Caco-2 (cell line): ENCODE measurements around the gene VSX1. TPM values are rescaled to one million over a fixed set of nuclear protein-coding genes. Genes with fewer than 3 reads are reported as not detected.
A peak's percentile ranks its signal among the peaks of the same experiment; 100 is the strongest.

Experiments
- BruUV-seq: library from RNA; stranded (reverse); fragments of 400-500 nt; replicated peaks from 2 replicates; lab custom pipeline; 2021; lab: Mats Ljungman, UMichigan
- CTCF ChIA-PET: fragments of 300-600 bp; sonication (Branson Sonifier 250); formaldehyde crosslinking; loops from one replicate; lab custom pipeline; 2022; ENCODE audit warnings: antibody characterized with exemption; lab: Charles Lee
- POLR2A ChIA-PET: fragments of 300-600 bp; sonication (Branson Sonifier 250); formaldehyde crosslinking; loops from one replicate; lab custom pipeline; 2022; ENCODE audit warnings: antibody characterized with exemption; lab: Charles Lee
- DNase-seq, 2 experiments: peaks; one replicate each; pipeline versions ENCODE4 v3.0.0 to v3.0.0-alpha.2; 2020 to 2022
- H3K27me3 ChIP-seq: replicated peaks from 2 replicates; pipeline ENCODE4 v1.6.0; 2011; ENCODE audit warnings: low read length; ENCODE audit not compliant: control insufficient read depth, insufficient read depth
- H3K36me3 ChIP-seq: 2 replicates; pipeline ENCODE4 v1.5.1; 2011; ENCODE audit warnings: low read length; ENCODE audit not compliant: control insufficient read depth, insufficient read depth
- H3K4me1 ChIP-seq: fragments of 250-450 bp; sonication (Bioruptor Pico); 2 replicates; pipeline ENCODE4 v1.5.1; 2020; ENCODE audit warnings: mild to moderate bottlenecking
- H3K4me3 ChIP-seq: 2 replicates; pipeline ENCODE4 v1.5.1; 2011; ENCODE audit warnings: low read depth, mild to moderate bottlenecking, control low read depth, low read length
- H3K9me3 ChIP-seq: fragments of 250-450 bp; sonication (Bioruptor Pico); 2 replicates; pipeline ENCODE4 v1.5.1; 2020; ENCODE audit warnings: mild to moderate bottlenecking, moderate library complexity
- H3K27ac Mint-ChIP-seq: one replicate; pipeline ENCODE4 v1.8.0; 2022; ENCODE audit warnings: mixed read lengths; ENCODE audit not compliant: unreplicated experiment
- H3K27me3 Mint-ChIP-seq: one replicate; pipeline ENCODE4 v1.8.0; 2022; ENCODE audit warnings: mixed read lengths; ENCODE audit not compliant: insufficient read depth, unreplicated experiment
- H3K36me3 Mint-ChIP-seq: one replicate; pipeline ENCODE4 v1.8.0; 2022; ENCODE audit warnings: mild to moderate bottlenecking, mixed read lengths; ENCODE audit not compliant: insufficient read depth, unreplicated experiment
- H3K4me1 Mint-ChIP-seq: one replicate; pipeline ENCODE4 v1.8.0; 2022; ENCODE audit warnings: low read depth, mixed read lengths; ENCODE audit not compliant: unreplicated experiment
- H3K4me3 Mint-ChIP-seq: one replicate; pipeline ENCODE4 v1.8.0; 2022; ENCODE audit warnings: mild to moderate bottlenecking, moderate library complexity, mixed read lengths; ENCODE audit not compliant: unreplicated experiment
- H3K9me3 Mint-ChIP-seq: one replicate; pipeline ENCODE4 v1.8.0; 2022; ENCODE audit warnings: mixed read lengths; ENCODE audit not compliant: unreplicated experiment
- intact Hi-C: fragments of 100-400 bp; cut with micrococcal nuclease; formaldehyde crosslinking; loops from one replicate; pipeline ENCODE4 v1.10.0; 2022; ENCODE audit not compliant: unreplicated experiment
- total RNA-seq: library from RNA; stranded (reverse); gene quantifications from 2 replicates; pipeline ENCODE4 v1.2.3, GENCODE V29; 2022
- TF ChIP-seq, protein P1 (sequence below), 2 experiments: fragments of 200-600 bp in 1 of 2; IDR thresholded peaks; 1 replicate in 1 of 2; 2 replicates in 1 of 2; pipeline versions ENCODE4 v1.5.1 to v1.8.0; 2011 to 2022; ENCODE audit warnings: antibody characterized with exemption in 1 of 2, control low read depth in 1 of 2, inconsistent platforms in 1 of 2, low read depth in 1 of 2, low read length in 1 of 2, mild to moderate bottlenecking in 1 of 2, moderate library complexity in 1 of 2; ENCODE audit not compliant: insufficient read depth in 1 of 2, severe bottlenecking in 1 of 2, unreplicated experiment in 1 of 2

VSX1 gene
- total RNA-seq, 1 experiment from 2014 or later = not detected

- no peaks in the 10 kb centered on the region for H3K9me3 Mint-ChIP-seq
- H3K27ac Mint-ChIP-seq = peak overlapping the region; percentile 31
Measured at GRCh38 chr20:25055711-25056495, 26.0 kb downstream of the VSX1 start.

GRCh38 chr20:25054995-25055629, 26.8 kb downstream of the VSX1 start:
- DNase-seq = peak in 1 of 2 experiments; percentile 9
- no peak overlapping the region for H3K4me3 ChIP-seq
- Mint-ChIP-seq H3K27ac (no peak overlapping the region), H3K27me3 (no peaks in the 10 kb centered on the region), H3K9me3 (no peaks in the 10 kb centered on the region), H3K4me1 (peaks cover 12% of the 10 kb centered on the region), H3K36me3 (peaks cover 19% of the 10 kb centered on the region), H3K4me3 (peak overlapping the region; percentile 16)
- peaks cover 47% of the 10 kb centered on the region for H3K4me1 ChIP-seq
- intact Hi-C loops = no loop called here
- POLR2A ChIA-PET = no interaction called here
- CTCF ChIA-PET = no interaction called here
- no peaks in the 10 kb centered on the region for H3K27me3 ChIP-seq
- TF ChIP-seq, protein P1, sequence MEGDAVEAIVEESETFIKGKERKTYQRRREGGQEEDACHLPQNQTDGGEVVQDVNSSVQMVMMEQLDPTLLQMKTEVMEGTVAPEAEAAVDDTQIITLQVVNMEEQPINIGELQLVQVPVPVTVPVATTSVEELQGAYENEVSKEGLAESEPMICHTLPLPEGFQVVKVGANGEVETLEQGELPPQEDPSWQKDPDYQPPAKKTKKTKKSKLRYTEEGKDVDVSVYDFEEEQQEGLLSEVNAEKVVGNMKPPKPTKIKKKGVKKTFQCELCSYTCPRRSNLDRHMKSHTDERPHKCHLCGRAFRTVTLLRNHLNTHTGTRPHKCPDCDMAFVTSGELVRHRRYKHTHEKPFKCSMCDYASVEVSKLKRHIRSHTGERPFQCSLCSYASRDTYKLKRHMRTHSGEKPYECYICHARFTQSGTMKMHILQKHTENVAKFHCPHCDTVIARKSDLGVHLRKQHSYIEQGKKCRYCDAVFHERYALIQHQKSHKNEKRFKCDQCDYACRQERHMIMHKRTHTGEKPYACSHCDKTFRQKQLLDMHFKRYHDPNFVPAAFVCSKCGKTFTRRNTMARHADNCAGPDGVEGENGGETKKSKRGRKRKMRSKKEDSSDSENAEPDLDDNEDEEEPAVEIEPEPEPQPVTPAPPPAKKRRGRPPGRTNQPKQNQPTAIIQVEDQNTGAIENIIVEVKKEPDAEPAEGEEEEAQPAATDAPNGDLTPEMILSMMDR (IDR thresholded peaks at IDR 0.05; ENCODE audit: insufficient read depth in 1 of 2, low read depth in 1 of 2, low read length in 1 of 2, severe bottlenecking in 1 of 2, unreplicated experiment in 1 of 2) = no peak
- BruUV-seq = no TSS peak
- H3K9me3 ChIP-seq = no peaks in the 10 kb centered on the region
- no peaks in the 10 kb centered on the region; the same call in 1 of the 2 replicates for H3K36me3 ChIP-seq

More at GRCh38 chr20:25055711-25056495, 26.0 kb downstream of the VSX1 start:
- POLR2A ChIA-PET = no interaction called here
- no peaks in the 10 kb centered on the region for H3K27me3 ChIP-seq
- no peaks in the 10 kb centered on the region for H3K9me3 ChIP-seq
- peaks cover 54% of the 10 kb centered on the region for H3K4me1 ChIP-seq
- H3K4me3 ChIP-seq = peak overlapping the region; percentile 77; the same call in 1 of the 2 replicates
- H3K4me3 Mint-ChIP-seq = peak overlapping the region; percentile 72
- H3K36me3 ChIP-seq = no peaks in the 10 kb centered on the region; the same call in 1 of the 2 replicates
- H3K27me3 Mint-ChIP-seq = no peaks in the 10 kb centered on the region
- CTCF ChIA-PET = interaction anchor here (1.5 kb wide), 1 partner anchor 9 kb away, joined by 3 read pairs; no protein-coding TSS in a partner anchor
- DNase-seq = peak in 1 of 2 experiments; percentile 57
- intact Hi-C loops = no loop called here
- TSS peak; percentile 17 for BruUV-seq
- TF ChIP-seq, protein P1 (IDR thresholded peaks at IDR 0.05; ENCODE audit: insufficient read depth in 1 of 2, low read depth in 1 of 2, low read length in 1 of 2, severe bottlenecking in 1 of 2, unreplicated experiment in 1 of 2) = no peak
- peaks cover 20% of the 10 kb centered on the region for H3K4me1 Mint-ChIP-seq
- peaks cover 13% of the 10 kb centered on the region for H3K36me3 Mint-ChIP-seq

DNA sequence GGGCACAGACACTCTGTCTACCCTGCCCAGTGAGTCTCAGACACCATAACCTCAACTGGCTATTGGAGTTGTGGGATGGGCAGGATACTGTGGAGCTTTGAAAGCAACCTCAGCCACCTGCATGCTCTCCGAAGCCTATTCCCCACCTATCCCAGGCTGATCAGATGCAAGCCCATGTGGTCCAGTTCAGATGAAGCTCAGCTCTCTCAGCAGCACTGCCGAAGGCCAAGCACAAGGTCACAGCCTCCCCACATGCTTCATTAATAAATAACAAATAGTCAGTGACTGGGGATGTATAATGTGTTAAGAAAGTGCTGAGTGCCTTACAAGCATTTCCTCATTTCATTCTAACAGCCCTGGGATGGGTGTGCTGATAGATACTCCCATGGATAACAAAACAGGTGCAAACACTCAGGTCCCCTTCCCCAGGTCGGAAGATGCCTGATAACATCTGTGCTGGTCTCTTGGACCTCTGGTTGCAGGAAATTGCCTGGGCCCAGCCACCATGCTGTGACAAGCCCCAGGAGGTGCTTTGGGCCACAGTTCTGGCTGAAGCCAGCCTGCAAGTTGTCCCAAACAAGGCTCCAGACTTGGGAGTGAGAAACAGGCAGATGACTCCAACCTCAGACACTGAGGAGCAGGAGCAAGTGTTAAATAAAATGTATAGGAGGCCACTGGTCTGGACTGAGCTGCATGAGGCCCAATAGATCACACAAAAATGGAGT, 27.7 kb downstream of the VSX1 start:
- DNase-seq = peak in 1 of 2 experiments; percentile 21
- no peak overlapping the region for H3K4me3 ChIP-seq
- Mint-ChIP-seq H3K9me3 (no peaks in the 10 kb centered on the region), H3K4me1 (peaks cover 11% of the 10 kb centered on the region), H3K27me3 (no peaks in the 10 kb centered on the region), H3K36me3 (peaks cover 19% of the 10 kb centered on the region), H3K27ac (no peak overlapping the region), H3K4me3 (no peak overlapping the region)
- BruUV-seq = no TSS peak
- CTCF ChIA-PET = no interaction called here
- POLR2A ChIA-PET = no interaction called here
- no peaks in the 10 kb centered on the region; the same call in 1 of the 2 replicates for H3K36me3 ChIP-seq
- TF ChIP-seq, protein P1 (IDR thresholded peaks at IDR 0.05; ENCODE audit: insufficient read depth in 1 of 2, low read depth in 1 of 2, low read length in 1 of 2, severe bottlenecking in 1 of 2, unreplicated experiment in 1 of 2) = no peak
- H3K4me1 ChIP-seq = peaks cover 38% of the 10 kb centered on the region
- intact Hi-C loops = no loop called here
- H3K27me3 ChIP-seq = no peaks in the 10 kb centered on the region
- H3K9me3 ChIP-seq = no peaks in the 10 kb centered on the region
